BE2C (cell line): ENCODE measurements around the gene FKBP4.

ENCODE experiments used
- DNase-seq: peaks from one replicate; pipeline ENCODE4 v3.0.0-alpha.2; 2020
- H3K27me3 ChIP-seq: fragments of 250-450 bp; sonication (Bioruptor Pico); 2 replicates; pipeline ENCODE4 v1.5.1; 2020; ENCODE audit warnings: mild to moderate bottlenecking
- H3K36me3 ChIP-seq: fragments of 250-450 bp; sonication (Bioruptor Pico); 2 replicates; pipeline ENCODE4 v1.5.1; 2020; ENCODE audit warnings: mild to moderate bottlenecking
- H3K4me1 ChIP-seq: fragments of 250-450 bp; sonication (Bioruptor Pico); 2 replicates; pipeline ENCODE4 v1.5.1; 2020
- H3K4me3 ChIP-seq: 2 replicates; pipeline ENCODE4 v1.5.1; 2011; ENCODE audit warnings: low read depth, low read length
- H3K9me3 ChIP-seq: fragments of 250-450 bp; sonication (Bioruptor Pico); 2 replicates; pipeline ENCODE4 v1.5.1; 2020
- TF ChIP-seq, protein P1 (sequence below): IDR thresholded peaks from 2 replicates; pipeline ENCODE4 v1.5.1; 2012; ENCODE audit warnings: mild to moderate bottlenecking, low read depth, low read length

The FKBP4 gene

DNA sequence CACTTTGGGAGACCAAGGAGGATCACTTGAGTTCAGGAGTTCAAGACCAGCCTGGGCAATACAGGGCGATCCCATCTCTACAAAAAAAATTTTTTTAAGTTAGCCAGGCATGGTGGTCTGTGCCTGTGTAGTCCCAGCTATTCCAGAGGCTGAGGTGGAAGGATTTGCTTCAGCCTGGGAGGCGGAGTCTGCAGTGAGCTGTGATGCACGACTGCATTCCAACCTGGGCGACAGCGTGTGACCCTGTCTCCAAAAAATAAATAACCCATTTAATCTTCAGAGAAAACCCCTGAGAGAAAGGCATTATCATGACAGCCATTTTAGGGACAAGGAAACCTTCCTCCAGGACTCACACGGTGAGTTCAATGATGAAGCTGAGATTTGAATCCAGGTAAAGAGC lies 3.7 kb upstream of the FKBP4 start:
- H3K27me3 ChIP-seq: peaks cover 4% of the 10 kb centered on the region
- no peak for DNase-seq
- no peaks in the 10 kb centered on the region for H3K9me3 ChIP-seq
- H3K36me3 ChIP-seq: peaks cover 2% of the 10 kb centered on the region
- H3K4me1 ChIP-seq: no peaks in the 10 kb centered on the region
- TF ChIP-seq, protein P1, sequence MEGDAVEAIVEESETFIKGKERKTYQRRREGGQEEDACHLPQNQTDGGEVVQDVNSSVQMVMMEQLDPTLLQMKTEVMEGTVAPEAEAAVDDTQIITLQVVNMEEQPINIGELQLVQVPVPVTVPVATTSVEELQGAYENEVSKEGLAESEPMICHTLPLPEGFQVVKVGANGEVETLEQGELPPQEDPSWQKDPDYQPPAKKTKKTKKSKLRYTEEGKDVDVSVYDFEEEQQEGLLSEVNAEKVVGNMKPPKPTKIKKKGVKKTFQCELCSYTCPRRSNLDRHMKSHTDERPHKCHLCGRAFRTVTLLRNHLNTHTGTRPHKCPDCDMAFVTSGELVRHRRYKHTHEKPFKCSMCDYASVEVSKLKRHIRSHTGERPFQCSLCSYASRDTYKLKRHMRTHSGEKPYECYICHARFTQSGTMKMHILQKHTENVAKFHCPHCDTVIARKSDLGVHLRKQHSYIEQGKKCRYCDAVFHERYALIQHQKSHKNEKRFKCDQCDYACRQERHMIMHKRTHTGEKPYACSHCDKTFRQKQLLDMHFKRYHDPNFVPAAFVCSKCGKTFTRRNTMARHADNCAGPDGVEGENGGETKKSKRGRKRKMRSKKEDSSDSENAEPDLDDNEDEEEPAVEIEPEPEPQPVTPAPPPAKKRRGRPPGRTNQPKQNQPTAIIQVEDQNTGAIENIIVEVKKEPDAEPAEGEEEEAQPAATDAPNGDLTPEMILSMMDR: no peak
- H3K4me3 ChIP-seq: no peak overlapping the region

DNA sequence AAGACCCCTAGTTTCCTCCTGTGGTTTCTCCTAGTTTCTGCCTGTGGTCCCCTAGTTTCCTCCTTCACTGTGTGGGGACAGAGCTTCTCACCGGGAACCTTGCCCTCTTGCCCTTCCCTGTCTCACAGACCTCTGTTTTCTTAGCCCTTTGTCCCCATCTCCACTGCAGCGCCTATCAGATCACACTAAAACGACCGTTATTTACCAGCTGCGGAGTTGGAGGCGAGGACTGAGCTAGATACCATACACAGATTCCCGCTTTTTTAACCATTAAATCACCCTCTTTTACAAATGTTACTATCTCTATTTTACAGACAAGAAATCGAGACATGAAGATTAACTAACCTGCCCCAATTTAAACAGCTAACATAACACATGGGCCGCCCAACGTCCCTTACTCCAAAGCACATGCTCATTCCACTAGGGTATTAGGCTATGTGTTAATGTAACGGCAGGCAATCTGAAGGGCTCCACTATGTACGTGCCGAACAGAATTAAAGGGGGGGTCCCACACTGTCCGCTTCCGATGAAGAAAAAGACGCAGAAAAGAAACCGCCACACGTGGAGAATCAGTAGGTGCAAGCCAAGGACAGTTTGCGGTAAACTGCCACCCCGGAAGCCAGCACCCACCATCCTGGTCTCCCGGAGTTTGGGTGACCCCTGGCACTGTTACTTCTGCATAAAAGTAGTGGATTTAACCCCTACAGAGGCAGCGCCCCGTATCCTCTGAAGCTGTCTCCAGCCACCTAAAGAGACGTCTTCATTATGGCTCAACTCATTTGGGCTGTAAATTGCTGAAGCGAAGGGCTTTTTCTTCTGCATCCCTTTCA lies 1.9 kb upstream of the FKBP4 start:
- no peaks in the 10 kb centered on the region for H3K27me3 ChIP-seq
- H3K9me3 ChIP-seq: no peaks in the 10 kb centered on the region
- peaks cover 4% of the 10 kb centered on the region; the same call in 1 of the 2 replicates for H3K4me1 ChIP-seq
- H3K36me3 ChIP-seq: peaks cover 20% of the 10 kb centered on the region
- no peak for DNase-seq
- H3K4me3 ChIP-seq: no peak overlapping the region
- TF ChIP-seq, protein P1: no peak

DNA sequence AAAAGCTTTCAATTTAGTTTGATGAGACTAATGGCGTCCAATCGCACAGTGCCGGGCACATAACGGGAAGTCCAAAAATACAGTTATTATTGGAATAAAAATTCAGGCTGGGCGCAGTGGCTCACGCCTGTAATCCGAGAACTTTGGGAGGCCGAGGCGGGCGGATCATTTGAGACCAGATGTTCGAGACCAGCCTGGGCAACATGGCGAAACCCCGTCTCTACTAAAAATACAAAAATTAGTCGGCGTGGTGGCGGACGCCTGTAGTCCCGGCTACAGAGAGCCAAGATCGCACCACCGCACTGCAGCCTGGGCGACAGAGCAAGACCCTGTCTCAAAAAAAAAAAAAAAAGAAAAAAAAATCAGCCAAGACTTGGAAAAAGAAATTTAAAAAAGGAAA lies 1.2 kb upstream of the FKBP4 start:
- no peak overlapping the region for H3K4me3 ChIP-seq
- no peak for DNase-seq
- no peaks in the 10 kb centered on the region for H3K9me3 ChIP-seq
- peaks cover 26% of the 10 kb centered on the region for H3K36me3 ChIP-seq
- TF ChIP-seq, protein P1: no peak
- H3K27me3 ChIP-seq: no peaks in the 10 kb centered on the region
- peaks cover 4% of the 10 kb centered on the region; the same call in 1 of the 2 replicates for H3K4me1 ChIP-seq

DNA sequence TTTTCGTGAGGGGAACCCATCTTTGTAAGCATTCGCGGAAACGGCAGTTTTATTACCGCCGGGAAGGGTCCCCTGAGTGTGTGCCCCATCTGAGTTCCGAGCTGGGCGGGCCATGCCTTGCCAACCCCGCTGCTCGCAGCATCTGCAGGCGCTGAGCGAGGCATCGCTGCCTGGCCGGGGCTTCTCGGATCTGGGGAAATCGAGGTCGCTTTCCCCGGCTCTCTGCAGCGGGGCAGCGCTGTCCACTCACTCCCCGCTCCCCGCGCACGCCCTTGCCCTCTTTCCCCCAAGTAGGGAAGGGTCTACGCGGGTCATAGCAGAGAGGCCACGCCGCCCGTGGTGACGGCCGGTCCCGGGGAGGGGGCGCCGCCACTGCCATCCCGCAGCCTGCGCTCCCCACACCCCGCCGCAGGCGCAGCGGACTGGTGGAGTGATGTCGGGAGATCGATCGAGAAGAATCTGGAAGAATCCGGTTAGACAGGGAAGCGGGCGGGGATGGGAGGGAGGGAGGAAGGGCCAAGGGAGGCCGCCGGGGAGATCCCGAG lies 507 bp upstream of the FKBP4 start:
- H3K4me1 ChIP-seq: peaks cover 4% of the 10 kb centered on the region; the same call in 1 of the 2 replicates
- H3K27me3 ChIP-seq: no peaks in the 10 kb centered on the region
- no peaks in the 10 kb centered on the region for H3K9me3 ChIP-seq
- H3K4me3 ChIP-seq: peak overlapping the region; percentile 94
- H3K36me3 ChIP-seq: peaks cover 33% of the 10 kb centered on the region
- TF ChIP-seq, protein P1: no peak
- DNase-seq: peak; percentile 18

DNA sequence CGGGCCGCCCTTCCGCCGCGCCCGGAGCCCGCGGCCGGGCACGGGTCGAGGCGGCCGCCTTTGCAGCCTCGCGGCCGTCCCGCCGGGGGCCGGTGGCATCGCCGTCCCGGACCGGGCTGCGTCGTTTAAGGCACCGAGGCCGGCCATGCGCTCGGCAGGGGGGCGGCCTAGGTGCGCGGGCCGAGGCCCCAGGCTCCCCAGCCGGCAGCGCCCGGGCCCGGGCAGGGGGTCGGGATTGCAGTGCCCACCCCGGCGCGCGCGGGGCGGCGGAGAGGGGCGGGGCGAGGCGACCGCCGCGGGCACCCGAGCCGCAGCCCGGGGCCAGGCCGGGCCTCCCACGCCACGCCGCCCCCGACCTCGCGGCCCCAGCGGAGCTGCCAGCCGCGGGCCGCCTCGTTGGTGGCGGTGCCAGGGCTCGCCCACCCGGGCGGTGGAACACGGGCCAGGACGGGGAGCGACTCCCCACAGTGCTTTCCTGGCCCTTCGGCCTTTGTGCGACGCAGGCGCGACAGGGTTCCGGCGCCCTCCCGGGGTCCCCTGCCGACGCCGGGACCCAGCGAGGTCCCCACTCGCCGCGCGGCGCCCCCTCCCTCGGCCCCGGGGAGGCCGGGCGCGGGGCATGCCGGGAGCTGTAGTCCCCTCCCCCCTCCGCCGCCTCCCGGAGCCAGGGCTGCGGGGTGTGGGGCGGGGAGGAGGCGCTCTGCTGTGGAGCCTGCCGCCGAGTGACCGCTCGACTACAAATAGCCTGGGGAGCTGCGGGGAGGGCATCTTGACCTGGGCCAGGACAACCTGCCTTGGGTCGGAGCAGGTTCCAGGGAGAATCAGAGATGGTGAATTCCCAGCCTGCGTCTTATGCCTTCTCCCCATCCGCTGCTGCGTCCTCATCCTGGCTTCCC lies 769 bp downstream of the FKBP4 start:
- Histone ChIP-seq H3K36me3 (peaks cover 46% of the 10 kb centered on the region), H3K27me3 (no peaks in the 10 kb centered on the region), H3K9me3 (no peaks in the 10 kb centered on the region), H3K4me3 (peak overlapping the region; percentile 94), H3K4me1 (peaks cover 4% of the 10 kb centered on the region; the same call in 1 of the 2 replicates)
- TF ChIP-seq, protein P1: no peak
- DNase-seq: peak; percentile 79
